ENCODE measurements around the gene AK8.

The AK8 gene

GRCh38 chr9:132770770-132771310 lies 107.2 kb downstream of the AK8 start:
- TF ChIP-seq EZH2phosphoT487 (IDR thresholded peaks at IDR 0.05; ENCODE audit: borderline replicate concordance) (no peak), CTCF (conservative IDR thresholded peaks at IDR 0.05; ENCODE audit: low read length) (no peak)
- Histone ChIP-seq H3K79me2 (ENCODE audit: insufficient read depth, low read length) (peaks cover 7% of the 10 kb centered on the region; the same call in 1 of the 2 replicates), H3K9ac (ENCODE audit: low read depth, low read length, poor library complexity, severe bottlenecking) (peak overlapping the region; percentile 89), H3K4me3 (ENCODE audit: low read length, poor library complexity, severe bottlenecking) (peak overlapping the region; percentile 95), H2AFZ (ENCODE audit: low read length) (peak overlapping the region; percentile 93; the same call in 1 of the 2 replicates), H3K36me3 (ENCODE audit: insufficient read depth, low read length) (no peaks in the 10 kb centered on the region), H4K20me1 (ENCODE audit: insufficient read depth, low read length, poor library complexity, severe bottlenecking) (no peaks in the 10 kb centered on the region), H3K27me3 (ENCODE audit: insufficient read depth, low read length, poor library complexity, severe bottlenecking) (no peaks in the 10 kb centered on the region), H3K9me2 (replicated peaks; ENCODE audit: low read depth, low read length) (no peaks in the 10 kb centered on the region), H3F3A (ENCODE audit: low read depth) (no peaks in the 10 kb centered on the region; the same call in 1 of the 2 replicates), H3K4me2 (ENCODE audit: low read depth, low read length, poor library complexity, severe bottlenecking) (peak overlapping the region; percentile 90), H3K9me3 (ENCODE audit: insufficient read depth, low read depth, low read length) (no peaks in the 10 kb centered on the region), H3K4me1 (ENCODE audit: insufficient read depth, low read length, poor library complexity, severe bottlenecking) (peaks cover 13% of the 10 kb centered on the region)

- Histone ChIP-seq H3K4me2 (ENCODE audit: low read depth, low read length, poor library complexity, severe bottlenecking) (peak overlapping the region; percentile 90), H3K4me1 (ENCODE audit: insufficient read depth, low read length, poor library complexity, severe bottlenecking) (peaks cover 13% of the 10 kb centered on the region), H3K9ac (ENCODE audit: low read depth, low read length, poor library complexity, severe bottlenecking) (peak overlapping the region; percentile 89), H3F3A (ENCODE audit: low read depth) (no peaks in the 10 kb centered on the region; the same call in 1 of the 2 replicates), H4K20me1 (ENCODE audit: insufficient read depth, low read length, poor library complexity, severe bottlenecking) (no peaks in the 10 kb centered on the region), H3K27me3 (ENCODE audit: insufficient read depth, low read length, poor library complexity, severe bottlenecking) (no peaks in the 10 kb centered on the region), H3K4me3 (ENCODE audit: low read length, poor library complexity, severe bottlenecking) (peak overlapping the region; percentile 95), H3K36me3 (ENCODE audit: insufficient read depth, low read length) (no peaks in the 10 kb centered on the region), H3K9me2 (replicated peaks; ENCODE audit: low read depth, low read length) (no peaks in the 10 kb centered on the region), H3K9me3 (ENCODE audit: insufficient read depth, low read depth, low read length) (no peaks in the 10 kb centered on the region), H2AFZ (ENCODE audit: low read length) (peak overlapping the region; percentile 93), H3K79me2 (ENCODE audit: insufficient read depth, low read length) (peaks cover 7% of the 10 kb centered on the region; the same call in 1 of the 2 replicates)
- TF ChIP-seq EZH2phosphoT487 (IDR thresholded peaks at IDR 0.05; ENCODE audit: borderline replicate concordance) (no peak), CTCF (conservative IDR thresholded peaks at IDR 0.05; ENCODE audit: low read length) (no peak)
Measured at GRCh38 chr9:132769906-132770769, 107.9 kb downstream of the AK8 start.

GRCh38 chr9:132768932-132769905 lies 108.9 kb downstream of the AK8 start:
- TF ChIP-seq EZH2phosphoT487 (IDR thresholded peaks at IDR 0.05; ENCODE audit: borderline replicate concordance) (no peak), CTCF (conservative IDR thresholded peaks at IDR 0.05; ENCODE audit: low read length) (peak; percentile 55)
- H3K4me2 ChIP-seq (ENCODE audit: low read depth, low read length, poor library complexity, severe bottlenecking) = peak overlapping the region; percentile 90
- H3F3A ChIP-seq (ENCODE audit: low read depth) = no peaks in the 10 kb centered on the region; the same call in 1 of the 2 replicates
- peak overlapping the region; percentile 95 for H3K4me3 ChIP-seq (ENCODE audit: low read length, poor library complexity, severe bottlenecking)
- no peaks in the 10 kb centered on the region for H3K36me3 ChIP-seq (ENCODE audit: insufficient read depth, low read length)
- peak overlapping the region; percentile 89 for H3K9ac ChIP-seq (ENCODE audit: low read depth, low read length, poor library complexity, severe bottlenecking)
- H4K20me1 ChIP-seq (ENCODE audit: insufficient read depth, low read length, poor library complexity, severe bottlenecking) = no peaks in the 10 kb centered on the region
- H3K79me2 ChIP-seq (ENCODE audit: insufficient read depth, low read length) = peaks cover 7% of the 10 kb centered on the region; the same call in 1 of the 2 replicates
- peaks cover 13% of the 10 kb centered on the region for H3K4me1 ChIP-seq (ENCODE audit: insufficient read depth, low read length, poor library complexity, severe bottlenecking)
- no peaks in the 10 kb centered on the region for H3K9me2 ChIP-seq (replicated peaks; ENCODE audit: low read depth, low read length)
- no peaks in the 10 kb centered on the region for H3K27me3 ChIP-seq (ENCODE audit: insufficient read depth, low read length, poor library complexity, severe bottlenecking)
- peak overlapping the region; percentile 93 for H2AFZ ChIP-seq (ENCODE audit: low read length)
- H3K9me3 ChIP-seq (ENCODE audit: insufficient read depth, low read depth, low read length) = no peaks in the 10 kb centered on the region

All from Loucy (cell line).